Measurements from ENCODE around the gene SRMS.

DNA sequence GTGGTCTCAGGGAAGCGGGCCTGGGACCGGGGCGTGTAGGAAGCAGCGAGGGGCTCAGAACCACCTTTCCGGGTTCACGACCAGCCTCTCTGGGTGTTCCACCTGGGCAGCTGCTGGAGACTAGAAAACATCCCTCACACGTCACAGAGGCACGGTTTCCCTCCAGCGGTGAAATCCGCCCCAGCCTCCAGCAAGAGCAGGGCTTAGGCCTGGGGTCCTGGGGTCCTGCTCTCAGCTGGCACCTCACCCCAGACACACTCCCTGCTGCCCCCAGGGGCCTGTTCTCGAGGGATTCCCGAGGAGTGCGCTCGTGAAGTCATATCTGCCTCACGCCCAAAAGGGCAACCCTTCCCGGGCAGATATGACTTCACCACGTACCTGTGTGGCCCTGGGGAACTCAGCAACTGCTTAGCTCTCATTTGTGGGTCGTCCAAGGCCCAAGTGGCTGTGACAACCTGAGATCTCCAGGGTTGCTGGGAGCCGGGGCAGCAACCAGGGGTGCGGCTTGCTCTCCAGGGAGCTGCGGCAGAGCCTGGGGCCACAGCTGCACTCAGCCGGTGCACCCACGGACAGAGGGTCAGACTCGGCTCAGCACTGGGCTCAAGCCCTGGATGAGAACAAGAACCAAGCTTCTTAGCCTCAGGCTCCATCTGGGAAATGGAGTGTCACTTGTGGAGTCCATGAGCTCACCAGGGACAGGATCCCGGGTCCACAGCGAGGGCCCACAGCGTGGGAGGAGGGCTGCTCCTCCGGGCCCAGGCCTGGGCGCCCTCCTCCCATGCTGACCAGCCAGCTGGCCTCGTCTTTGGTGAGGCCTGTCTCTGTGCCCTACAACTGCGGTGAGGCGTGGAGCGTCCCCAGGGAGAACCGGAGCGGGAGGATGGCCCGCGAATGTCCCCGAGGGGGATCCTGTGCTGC is 7.1 kb upstream of the SRMS start:
- TF ChIP-seq ZNF274 (IDR thresholded peaks at IDR 0.05; ENCODE audit: low read depth, low read length) = no peak
- TF ChIP-seq, protein P1, sequence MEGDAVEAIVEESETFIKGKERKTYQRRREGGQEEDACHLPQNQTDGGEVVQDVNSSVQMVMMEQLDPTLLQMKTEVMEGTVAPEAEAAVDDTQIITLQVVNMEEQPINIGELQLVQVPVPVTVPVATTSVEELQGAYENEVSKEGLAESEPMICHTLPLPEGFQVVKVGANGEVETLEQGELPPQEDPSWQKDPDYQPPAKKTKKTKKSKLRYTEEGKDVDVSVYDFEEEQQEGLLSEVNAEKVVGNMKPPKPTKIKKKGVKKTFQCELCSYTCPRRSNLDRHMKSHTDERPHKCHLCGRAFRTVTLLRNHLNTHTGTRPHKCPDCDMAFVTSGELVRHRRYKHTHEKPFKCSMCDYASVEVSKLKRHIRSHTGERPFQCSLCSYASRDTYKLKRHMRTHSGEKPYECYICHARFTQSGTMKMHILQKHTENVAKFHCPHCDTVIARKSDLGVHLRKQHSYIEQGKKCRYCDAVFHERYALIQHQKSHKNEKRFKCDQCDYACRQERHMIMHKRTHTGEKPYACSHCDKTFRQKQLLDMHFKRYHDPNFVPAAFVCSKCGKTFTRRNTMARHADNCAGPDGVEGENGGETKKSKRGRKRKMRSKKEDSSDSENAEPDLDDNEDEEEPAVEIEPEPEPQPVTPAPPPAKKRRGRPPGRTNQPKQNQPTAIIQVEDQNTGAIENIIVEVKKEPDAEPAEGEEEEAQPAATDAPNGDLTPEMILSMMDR (IDR thresholded peaks at IDR 0.05 in 2 of 3, conservative IDR thresholded peaks at IDR 0.05 in 1 of 3; ENCODE audit: borderline replicate concordance in 1 of 3, insufficient read depth in 1 of 3, low read depth in 2 of 3, low read length in 2 of 3) = no peak
- TF ChIP-seq SIN3A (IDR thresholded peaks at IDR 0.05; ENCODE audit: low read depth) = no peak
- no peak for TF ChIP-seq YY1 (IDR thresholded peaks at IDR 0.05; ENCODE audit: extremely low read depth, insufficient replicate concordance, low read depth, low read length)
- no peak for TF ChIP-seq POLR2A (IDR thresholded peaks at IDR 0.05; ENCODE audit: borderline replicate concordance, extremely low read depth, insufficient read depth, insufficient read length)
- no peak for TF ChIP-seq CEBPB (IDR thresholded peaks at IDR 0.05; ENCODE audit: low read depth)
- no peak for TF ChIP-seq RAD21 (IDR thresholded peaks at IDR 0.05; ENCODE audit: low read depth)
- TF ChIP-seq, protein P2, sequence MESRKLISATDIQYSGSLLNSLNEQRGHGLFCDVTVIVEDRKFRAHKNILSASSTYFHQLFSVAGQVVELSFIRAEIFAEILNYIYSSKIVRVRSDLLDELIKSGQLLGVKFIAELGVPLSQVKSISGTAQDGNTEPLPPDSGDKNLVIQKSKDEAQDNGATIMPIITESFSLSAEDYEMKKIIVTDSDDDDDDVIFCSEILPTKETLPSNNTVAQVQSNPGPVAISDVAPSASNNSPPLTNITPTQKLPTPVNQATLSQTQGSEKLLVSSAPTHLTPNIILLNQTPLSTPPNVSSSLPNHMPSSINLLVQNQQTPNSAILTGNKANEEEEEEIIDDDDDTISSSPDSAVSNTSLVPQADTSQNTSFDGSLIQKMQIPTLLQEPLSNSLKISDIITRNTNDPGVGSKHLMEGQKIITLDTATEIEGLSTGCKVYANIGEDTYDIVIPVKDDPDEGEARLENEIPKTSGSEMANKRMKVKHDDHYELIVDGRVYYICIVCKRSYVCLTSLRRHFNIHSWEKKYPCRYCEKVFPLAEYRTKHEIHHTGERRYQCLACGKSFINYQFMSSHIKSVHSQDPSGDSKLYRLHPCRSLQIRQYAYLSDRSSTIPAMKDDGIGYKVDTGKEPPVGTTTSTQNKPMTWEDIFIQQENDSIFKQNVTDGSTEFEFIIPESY (IDR thresholded peaks at IDR 0.05; ENCODE audit: extremely low read depth, insufficient replicate concordance, low read length) = no peak
- TF ChIP-seq, protein P3, sequence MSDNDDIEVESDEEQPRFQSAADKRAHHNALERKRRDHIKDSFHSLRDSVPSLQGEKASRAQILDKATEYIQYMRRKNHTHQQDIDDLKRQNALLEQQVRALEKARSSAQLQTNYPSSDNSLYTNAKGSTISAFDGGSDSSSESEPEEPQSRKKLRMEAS (IDR thresholded peaks at IDR 0.05) = no peak
- no peak for TF ChIP-seq POLR2AphosphoS5 (IDR thresholded peaks at IDR 0.05; ENCODE audit: low read depth, low read length)
- TF ChIP-seq EZH2 (IDR thresholded peaks at IDR 0.05) = no peak
